ENCODE results near the gene STK11.

Gene STK11, protein sequence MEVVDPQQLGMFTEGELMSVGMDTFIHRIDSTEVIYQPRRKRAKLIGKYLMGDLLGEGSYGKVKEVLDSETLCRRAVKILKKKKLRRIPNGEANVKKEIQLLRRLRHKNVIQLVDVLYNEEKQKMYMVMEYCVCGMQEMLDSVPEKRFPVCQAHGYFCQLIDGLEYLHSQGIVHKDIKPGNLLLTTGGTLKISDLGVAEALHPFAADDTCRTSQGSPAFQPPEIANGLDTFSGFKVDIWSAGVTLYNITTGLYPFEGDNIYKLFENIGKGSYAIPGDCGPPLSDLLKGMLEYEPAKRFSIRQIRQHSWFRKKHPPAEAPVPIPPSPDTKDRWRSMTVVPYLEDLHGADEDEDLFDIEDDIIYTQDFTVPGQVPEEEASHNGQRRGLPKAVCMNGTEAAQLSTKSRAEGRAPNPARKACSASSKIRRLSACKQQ

GRCh38 chr19:1205114-1206099, at the start of gene STK11:
Gene STK11 (plus strand): TSS chr19:1205778. CDS start chr19:1206914, 1,136 bp downstream.
- DNase-seq, result peak; percentile 96

DNA sequence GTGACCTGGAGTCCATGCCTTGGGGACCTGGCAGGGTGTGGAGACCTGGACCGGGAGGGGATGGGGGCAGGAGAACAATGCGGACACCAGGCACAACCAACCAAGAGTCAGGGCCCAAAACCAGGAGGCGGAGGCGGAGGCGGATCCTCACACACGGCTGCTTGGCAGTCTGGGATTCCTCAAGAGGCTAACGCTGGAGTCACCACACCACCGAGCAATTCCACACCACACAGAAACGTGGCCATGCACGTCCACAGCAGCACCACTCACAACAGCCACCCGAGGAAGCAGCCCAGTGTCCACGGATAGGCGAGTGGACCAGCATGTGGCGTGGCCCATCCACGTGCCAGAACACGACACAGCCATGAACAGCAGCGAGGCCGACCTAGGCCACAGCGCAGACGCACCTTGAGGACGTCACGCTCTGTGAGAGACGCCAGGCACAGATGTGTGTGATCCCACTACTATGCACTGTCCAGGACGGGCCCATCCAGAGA, 49.2 kb upstream of the STK11 start:
- DNase-seq, result no peak

DNA sequence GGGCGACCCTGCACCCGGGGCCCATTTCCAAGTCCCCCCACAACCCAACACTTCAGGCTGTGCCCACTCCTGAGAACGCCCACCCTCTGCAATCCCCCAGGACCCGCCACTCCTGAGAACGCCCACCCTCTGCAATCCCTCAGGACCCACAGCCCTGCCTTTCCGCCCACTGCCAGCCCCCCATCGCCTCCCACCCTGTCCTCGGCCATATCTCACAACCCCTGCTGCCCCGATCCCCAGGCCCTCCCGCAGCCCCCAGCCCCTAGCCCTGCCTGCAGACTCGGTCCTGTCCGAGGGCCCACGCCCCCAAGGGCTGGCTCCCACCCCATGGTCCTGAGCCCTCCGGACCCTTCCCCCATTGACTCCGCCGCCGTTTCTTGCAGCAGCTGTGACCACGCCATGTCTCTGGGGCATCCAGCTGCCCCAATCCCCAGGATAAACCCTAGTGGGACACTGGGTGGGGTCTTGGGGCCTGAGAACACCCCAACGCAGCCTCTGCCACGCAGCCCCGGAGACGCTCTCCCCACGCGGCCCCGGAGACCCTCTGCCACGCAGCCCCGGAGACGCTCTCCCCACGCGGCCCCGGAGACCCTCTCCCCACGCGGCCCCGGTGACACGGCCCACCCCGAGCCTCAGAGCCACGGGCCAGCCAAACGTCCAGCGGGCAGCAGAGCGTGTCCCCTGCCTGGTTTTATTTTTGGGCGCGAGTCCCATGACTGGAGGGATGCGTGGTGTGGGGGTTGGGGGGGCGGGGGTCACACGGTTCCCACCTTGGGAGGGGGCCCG, 48.6 kb upstream of the STK11 start:
- DNase-seq, result no peak

GRCh38 chr19:1157931-1158884, 47.4 kb upstream of the STK11 start:
- DNase-seq, result no peak

DNA sequence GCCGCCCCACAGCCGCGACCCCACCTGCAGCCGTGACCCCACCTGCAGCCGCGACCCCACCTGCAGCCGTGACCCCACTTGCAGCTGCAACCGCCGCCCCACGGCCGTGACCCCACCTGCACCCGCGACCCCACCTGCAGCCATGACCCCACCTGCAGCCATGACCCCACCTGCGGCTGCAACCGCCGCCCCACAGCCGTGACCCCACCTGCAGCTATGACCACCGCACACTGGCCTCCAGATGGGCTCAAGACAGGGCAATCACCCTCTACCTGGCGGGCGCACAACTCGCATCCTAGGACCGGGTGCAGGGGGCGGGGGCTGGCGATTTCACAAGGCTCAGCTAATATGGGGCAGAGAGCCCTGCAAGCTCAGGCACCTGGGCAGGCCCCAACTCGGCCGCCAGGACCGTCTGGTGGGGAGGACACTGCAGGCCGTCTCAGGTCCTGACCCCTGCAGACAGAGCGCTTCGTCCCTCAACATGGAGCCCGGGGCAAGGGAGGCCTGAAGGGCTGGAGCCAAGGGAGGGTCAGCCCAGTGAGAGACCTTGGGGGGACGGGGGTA, 46.6 kb upstream of the STK11 start:
- no peak for DNase-seq

DNA sequence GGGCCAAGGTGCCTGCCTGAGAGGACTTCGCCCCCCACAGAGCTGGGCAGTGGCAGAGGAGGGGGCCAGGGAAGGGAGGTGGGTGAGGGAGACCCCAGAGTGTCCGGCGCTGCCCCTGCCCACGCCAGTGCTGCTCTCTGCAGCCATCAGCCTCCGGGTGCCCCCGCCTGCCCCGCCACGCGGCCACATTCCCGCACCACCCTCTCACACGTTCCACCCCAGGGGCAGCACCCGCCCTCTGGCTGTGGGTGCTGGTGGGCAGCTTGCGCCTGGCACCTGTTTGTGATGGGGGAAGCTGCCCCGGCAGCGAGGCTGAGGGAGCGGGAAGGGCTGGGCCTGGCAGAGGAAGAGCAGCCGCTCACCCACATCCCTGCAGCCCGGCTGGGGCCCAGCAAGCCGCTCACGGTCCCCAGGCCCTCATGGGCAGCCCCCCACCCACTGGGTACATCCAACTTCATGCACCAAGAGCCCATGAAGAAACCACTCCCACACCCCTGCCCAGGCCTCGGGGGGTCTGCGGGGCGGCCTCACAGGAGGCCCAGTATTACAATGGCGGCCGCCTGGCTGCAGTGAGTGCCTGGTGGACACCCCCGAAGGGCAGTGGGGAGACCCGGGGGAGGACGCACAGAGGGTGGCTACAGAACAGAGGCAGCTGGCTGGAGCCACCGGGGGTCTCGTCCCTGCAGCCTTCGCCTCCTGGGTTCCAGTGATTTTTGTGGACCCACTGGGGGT, 45.5 kb upstream of the STK11 start:
- DNase-seq, result peak; percentile 56

DNA sequence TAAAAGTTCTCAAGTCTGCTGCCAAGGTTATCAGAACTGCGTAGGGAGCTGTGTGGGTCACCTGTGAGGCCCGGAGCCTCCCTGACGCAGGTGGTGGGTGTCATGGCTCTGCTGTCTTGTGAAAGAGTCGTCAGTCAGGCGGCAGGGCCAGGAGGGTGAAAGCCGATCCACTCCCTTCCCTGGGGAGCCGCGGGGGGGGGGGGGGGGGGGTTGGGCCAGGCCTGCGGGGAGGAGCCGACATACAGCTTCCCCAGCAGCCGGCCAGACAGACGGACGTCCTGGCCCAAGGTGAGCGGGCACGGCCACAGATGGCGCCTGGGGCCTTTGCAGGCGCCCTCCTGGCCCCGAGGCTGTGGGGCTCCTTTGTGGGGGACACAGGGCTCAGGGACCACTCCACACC, 43.9 kb upstream of the STK11 start:
- peak; percentile 80 for DNase-seq

DNA sequence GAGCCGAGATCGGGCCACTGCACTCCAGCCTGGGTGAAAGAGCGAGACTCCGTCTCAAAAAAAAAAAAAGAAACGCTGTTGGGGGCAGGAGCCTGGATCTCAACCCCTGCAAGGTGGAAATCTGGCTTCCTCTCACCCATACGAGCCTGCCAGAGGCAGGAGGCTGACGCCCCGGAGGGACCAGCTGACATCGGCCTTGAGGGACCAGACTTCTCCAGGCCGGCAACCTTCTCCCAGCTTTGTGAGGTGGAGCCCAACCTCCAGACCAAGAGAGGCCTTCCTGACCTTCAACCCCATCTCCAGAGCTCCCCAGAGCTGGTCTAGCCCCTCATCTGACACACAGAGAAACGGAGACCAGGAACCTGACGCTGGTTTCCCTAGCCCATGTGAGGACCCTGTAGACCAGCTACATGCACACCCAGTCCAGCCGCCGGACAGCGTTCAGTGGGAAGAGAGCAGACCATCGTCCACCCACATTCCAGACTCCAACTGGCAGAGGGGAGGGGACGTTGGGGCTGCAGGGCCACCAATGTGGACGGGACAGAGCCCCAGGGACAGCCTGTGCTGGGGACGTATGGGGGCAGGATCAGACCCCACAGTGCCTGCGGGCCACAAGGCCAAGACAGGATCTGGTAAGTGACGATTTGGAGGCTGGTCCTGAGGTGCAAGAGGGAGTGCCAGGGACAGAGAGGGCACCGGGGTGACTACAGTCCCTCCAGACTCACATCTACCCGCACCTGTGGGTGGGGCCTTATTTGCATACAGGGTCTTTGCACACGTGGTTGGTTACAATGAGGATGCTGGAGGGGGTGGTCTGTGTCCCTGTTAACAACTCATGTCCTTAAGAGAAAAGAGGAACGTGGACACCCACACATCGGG, 42.9 kb upstream of the STK11 start:
- no peak for DNase-seq

GRCh38 chr19:1163283-1163933, 42.2 kb upstream of the STK11 start:
- no peak for DNase-seq

GRCh38 chr19:1163934-1164683, 41.5 kb upstream of the STK11 start:
- DNase-seq, result no peak

DNA sequence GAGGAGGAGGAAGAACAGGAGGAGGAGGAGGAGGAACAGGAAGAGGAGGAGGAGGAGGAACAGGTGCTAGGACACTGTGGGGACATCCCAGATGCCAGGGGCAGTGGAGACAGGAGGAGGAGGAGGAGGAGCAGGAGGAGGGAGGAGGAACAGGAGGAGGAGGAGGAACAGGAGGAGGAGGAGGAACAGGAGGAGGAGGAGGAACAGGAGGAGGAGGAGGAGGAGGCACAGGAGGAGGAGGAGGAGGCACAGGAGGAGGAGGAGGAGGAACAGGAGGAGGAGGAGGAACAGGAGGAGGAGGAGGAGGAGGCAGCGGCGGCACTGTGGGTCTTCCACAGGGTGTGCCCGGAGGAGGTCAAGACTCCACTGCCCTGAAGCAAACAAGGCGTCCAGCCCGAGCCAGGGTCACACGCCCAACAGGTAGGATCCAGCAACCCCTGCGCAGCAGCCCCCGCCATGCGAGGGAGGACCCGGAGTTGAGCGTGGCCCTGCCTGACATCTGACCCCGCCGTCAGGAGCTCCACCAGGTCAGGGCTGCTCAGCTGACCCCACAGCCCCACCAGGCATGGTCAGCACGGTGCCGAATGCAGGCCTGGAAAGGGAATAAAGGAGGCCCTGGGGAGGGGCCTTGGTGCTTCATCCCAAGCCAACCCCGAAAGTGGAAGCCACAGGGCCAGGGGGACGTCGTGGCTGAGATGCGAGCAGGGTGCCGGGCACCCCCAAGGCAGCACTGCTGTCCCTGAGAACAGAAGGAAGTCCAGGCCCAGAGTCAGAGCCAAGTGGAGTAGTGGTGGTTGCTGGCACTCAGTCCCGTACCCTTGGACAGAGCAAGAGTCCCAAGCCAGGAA, 40.7 kb upstream of the STK11 start:
- peak; percentile 52 for DNase-seq

DNA sequence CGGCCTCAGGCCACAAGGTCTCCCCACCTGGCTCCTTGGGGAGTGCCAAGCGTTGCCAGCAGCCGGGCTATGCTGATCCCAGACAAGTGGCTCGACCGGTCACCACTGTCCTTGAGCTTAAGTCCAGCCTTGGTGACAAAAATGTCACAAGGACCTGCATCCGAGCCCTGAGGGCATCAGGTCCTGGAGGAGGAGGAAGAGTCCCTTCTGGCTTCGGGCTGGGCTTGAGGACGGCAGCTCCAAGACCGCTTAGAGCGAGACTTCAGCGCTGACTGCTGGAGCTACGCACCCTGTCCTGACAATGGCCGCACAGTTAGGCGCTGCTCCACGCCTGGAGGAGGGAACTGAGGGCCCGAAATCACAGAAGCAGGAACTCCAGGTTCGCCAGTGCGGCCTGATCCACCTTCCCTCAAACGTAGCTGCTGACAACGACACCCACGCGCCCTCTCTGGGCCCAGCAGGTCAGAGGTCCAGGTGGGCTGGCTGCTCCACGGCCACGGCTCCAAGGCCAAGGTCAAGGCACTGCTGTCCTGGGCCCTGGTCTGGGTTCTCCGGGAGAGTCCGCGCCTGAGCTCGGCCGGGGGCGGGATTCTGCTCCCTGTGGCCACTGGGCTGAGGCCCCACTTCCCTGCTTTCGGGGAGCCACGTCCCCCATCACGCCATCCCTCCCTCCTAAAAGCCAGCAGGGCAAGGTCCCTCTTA, 38.6 kb upstream of the STK11 start:
- no peak for DNase-seq

GRCh38 chr19:1167687-1168571, 37.6 kb upstream of the STK11 start:
- no peak for DNase-seq

GRCh38 chr19:1168572-1169410, 36.8 kb upstream of the STK11 start:
- DNase-seq, result peak; percentile 89

All from NCI-H226 (cell line).